ENCODE data around the gene KRTAP10-7. TPM values are rescaled to one million over a fixed set of nuclear protein-coding genes. Genes with fewer than 3 reads are reported as not detected.
"Not testable (repeated sequence)": the region's sequence is repeated elsewhere in the genome, so short reads cannot be mapped to it uniquely, and the experiment has no call there.

KRTAP10-7 gene, protein sequence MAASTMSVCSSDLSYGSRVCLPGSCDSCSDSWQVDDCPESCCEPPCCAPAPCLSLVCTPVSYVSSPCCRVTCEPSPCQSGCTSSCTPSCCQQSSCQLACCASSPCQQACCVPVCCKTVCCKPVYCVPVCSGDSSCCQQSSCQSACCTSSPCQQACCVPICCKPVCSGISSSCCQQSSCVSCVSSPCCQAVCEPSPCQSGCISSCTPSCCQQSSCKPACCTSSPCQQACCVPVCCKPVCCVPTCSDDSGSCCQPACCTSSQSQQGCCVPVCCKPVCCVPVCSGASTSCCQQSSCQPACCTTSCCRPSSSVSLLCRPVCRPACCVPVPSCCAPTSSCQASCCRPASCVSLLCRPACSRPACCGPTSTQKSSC
- not detected for total RNA-seq (2013)
- not detected for polyA plus RNA-seq
- not detected in 2 replicates for polyA minus RNA-seq
- 0 to 0.05 (median 0) reads per million in 11 experiments for total RNA-seq

DNA sequence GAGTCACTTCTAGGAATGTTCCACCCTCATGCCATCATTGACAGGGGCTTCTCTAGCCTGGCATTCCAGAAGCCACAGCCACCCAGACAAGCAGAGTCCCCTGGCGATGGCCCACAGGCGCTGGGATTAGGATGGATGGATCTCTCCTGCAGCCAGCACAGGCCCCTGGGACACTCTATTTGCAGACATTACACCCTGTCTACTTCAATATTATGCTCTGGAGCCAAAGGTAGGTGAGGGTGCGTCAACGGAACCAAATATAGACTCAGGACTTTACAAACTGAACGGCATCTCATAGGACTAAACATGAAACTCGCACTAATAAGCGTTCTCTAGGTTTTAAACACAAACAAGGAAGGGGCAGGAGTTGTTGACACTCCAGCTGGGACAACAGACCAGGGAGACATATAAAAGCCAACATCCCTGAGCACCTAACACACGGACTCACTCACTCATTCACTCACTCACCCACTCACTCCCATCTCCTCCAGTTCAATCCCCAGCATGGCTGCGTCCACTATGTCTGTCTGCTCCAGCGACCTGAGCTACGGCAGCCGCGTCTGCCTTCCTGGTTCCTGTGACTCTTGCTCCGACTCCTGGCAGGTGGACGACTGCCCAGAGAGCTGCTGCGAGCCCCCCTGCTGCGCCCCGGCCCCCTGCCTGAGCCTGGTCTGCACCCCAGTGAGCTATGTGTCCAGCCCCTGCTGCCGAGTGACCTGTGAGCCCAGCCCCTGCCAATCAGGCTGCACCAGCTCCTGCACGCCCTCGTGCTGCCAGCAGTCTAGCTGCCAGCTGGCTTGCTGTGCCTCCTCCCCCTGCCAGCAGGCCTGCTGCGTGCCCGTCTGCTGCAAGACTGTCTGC is at the start of gene KRTAP10-7:
TSS of gene KRTAP10-7 (plus strand) at position 480 of the 861 bp plus-strand sequence. CDS start at position 505, 25 bp downstream.
- WGBS (ENCODE audit: insufficient coverage) = 82% methylated on average over 12 of the region's 23 CpGs
- H3K27me3 ChIP-seq (ENCODE audit: control insufficient read depth in 2 of 2, insufficient read depth in 2 of 2, low read length in 2 of 2); H4K20me1 ChIP-seq (ENCODE audit: insufficient read depth, low read length); H3K4me3 ChIP-seq (replicated peaks in 1 of 3; ENCODE audit: low read depth in 2 of 3, low read length in 3 of 3); H3K36me3 ChIP-seq (replicated peaks in 1 of 2; ENCODE audit: control insufficient read depth in 1 of 2, insufficient read depth in 2 of 2, low read length in 2 of 2); H3K27ac ChIP-seq (ENCODE audit: low read depth in 1 of 2, low read length in 2 of 2); H3K27ac Mint-ChIP-seq; H3K4me1 Mint-ChIP-seq; H3K79me2 ChIP-seq (ENCODE audit: insufficient read depth, low read length); H2AFZ ChIP-seq (ENCODE audit: insufficient read depth, low read depth, low read length, poor library complexity, severe bottlenecking); H3K4me1 ChIP-seq (ENCODE audit: control insufficient read depth in 1 of 2, insufficient read depth in 2 of 2, low read length in 2 of 2); DNase-seq; H3K4me3 Mint-ChIP-seq; H3K36me3 Mint-ChIP-seq; intact Hi-C loops (cut with micrococcal nuclease); H3K9ac ChIP-seq (ENCODE audit: insufficient read depth, low read length, poor library complexity, severe bottlenecking); H3K9me3 ChIP-seq (replicated peaks in 1 of 2; ENCODE audit: control insufficient read depth in 1 of 2, insufficient read depth in 1 of 2, low read length in 2 of 2); H3K4me2 ChIP-seq (replicated peaks; ENCODE audit: extremely low read depth, low read length, poor library complexity, severe bottlenecking); H3K27me3 Mint-ChIP-seq (ENCODE audit: low read depth in 3 of 3): not testable (repeated sequence)
- H3K9me3 Mint-ChIP-seq = peaks cover 0 to 11% (median 6%) of the 10 kb centered on the region in 7 donors

GRCh38 chr21:44550807-44551206 is 49.6 kb upstream of the KRTAP10-7 start:
- Mint-ChIP-seq H3K27me3 (ENCODE audit: low read depth in 3 of 3) (peaks cover 25 to 51% (median 29%) of the 10 kb centered on the region in 3 donors), H3K27ac (peak overlapping the region in 1 of 7 donors; percentile 55)
- WGBS (ENCODE audit: insufficient coverage) = 78% methylated on average over 10 of the region's 10 CpGs

More at GRCh38 chr21:44550807-44551206, 49.6 kb upstream of the KRTAP10-7 start:
- H3K27ac ChIP-seq (ENCODE audit: low read depth in 1 of 2, low read length in 2 of 2) = no peak overlapping the region
- H3K9me3 ChIP-seq (replicated peaks in 1 of 2; ENCODE audit: control insufficient read depth in 1 of 2, insufficient read depth in 1 of 2, low read length in 2 of 2) = peaks cover 11 to 13% of the 10 kb centered on the region in 2 donors
- H3K36me3 Mint-ChIP-seq = no peaks in the 10 kb centered on the region
- H3K36me3 ChIP-seq (replicated peaks in 1 of 2; ENCODE audit: control insufficient read depth in 1 of 2, insufficient read depth in 2 of 2, low read length in 2 of 2) = no peaks in the 10 kb centered on the region
- intact Hi-C loops (cut with micrococcal nuclease) = no loop called here
- H3K4me3 ChIP-seq (replicated peaks in 1 of 3; ENCODE audit: low read depth in 2 of 3, low read length in 3 of 3) = no peak overlapping the region
- H3K4me2 ChIP-seq (replicated peaks; ENCODE audit: extremely low read depth, low read length, poor library complexity, severe bottlenecking) = no peak overlapping the region
- no peak for DNase-seq
- H3K4me1 ChIP-seq (ENCODE audit: control insufficient read depth in 1 of 2, insufficient read depth in 2 of 2, low read length in 2 of 2) = no peaks in the 10 kb centered on the region
- no peaks in the 10 kb centered on the region for H3K79me2 ChIP-seq (ENCODE audit: insufficient read depth, low read length)
- H3K4me3 Mint-ChIP-seq = no peak overlapping the region
- no peaks in the 10 kb centered on the region for H3K4me1 Mint-ChIP-seq
- no peak overlapping the region for H3K9ac ChIP-seq (ENCODE audit: insufficient read depth, low read length, poor library complexity, severe bottlenecking)
- TF ChIP-seq, protein P1, sequence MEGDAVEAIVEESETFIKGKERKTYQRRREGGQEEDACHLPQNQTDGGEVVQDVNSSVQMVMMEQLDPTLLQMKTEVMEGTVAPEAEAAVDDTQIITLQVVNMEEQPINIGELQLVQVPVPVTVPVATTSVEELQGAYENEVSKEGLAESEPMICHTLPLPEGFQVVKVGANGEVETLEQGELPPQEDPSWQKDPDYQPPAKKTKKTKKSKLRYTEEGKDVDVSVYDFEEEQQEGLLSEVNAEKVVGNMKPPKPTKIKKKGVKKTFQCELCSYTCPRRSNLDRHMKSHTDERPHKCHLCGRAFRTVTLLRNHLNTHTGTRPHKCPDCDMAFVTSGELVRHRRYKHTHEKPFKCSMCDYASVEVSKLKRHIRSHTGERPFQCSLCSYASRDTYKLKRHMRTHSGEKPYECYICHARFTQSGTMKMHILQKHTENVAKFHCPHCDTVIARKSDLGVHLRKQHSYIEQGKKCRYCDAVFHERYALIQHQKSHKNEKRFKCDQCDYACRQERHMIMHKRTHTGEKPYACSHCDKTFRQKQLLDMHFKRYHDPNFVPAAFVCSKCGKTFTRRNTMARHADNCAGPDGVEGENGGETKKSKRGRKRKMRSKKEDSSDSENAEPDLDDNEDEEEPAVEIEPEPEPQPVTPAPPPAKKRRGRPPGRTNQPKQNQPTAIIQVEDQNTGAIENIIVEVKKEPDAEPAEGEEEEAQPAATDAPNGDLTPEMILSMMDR (IDR thresholded peaks at IDR 0.05) = no peak
- H3K27me3 ChIP-seq (ENCODE audit: control insufficient read depth in 2 of 2, insufficient read depth in 2 of 2, low read length in 2 of 2) = peaks cover 2 to 16% of the 10 kb centered on the region in 2 donors
- no peaks in the 10 kb centered on the region for H4K20me1 ChIP-seq (ENCODE audit: insufficient read depth, low read length)
- peaks cover 14 to 22% (median 17%) of the 10 kb centered on the region in 7 donors for H3K9me3 Mint-ChIP-seq
- H2AFZ ChIP-seq (ENCODE audit: insufficient read depth, low read depth, low read length, poor library complexity, severe bottlenecking) = no peak overlapping the region
